SK-N-SH treated with all-trans-retinoic acid at 6 μM for 48 hours (cell line): ENCODE data around the gene SRSF8.
"Not testable (repeated sequence)": the region's sequence is repeated elsewhere in the genome, so short reads cannot be mapped to it uniquely, and the experiment has no call there.

Experiments
- ATAC-seq: fragments of 200-7000 bp; cut with Tn5 transposase; 3 replicates; pipeline ENCODE4 v1.9.1; 2020; ENCODE audit warnings: mild to moderate bottlenecking, moderate library complexity
- BACH2 ChIP-seq: fragments of 250-450 bp; sonication (Bioruptor Pico); IDR thresholded peaks from 2 replicates; pipeline ENCODE4 v1.9.0; 2021; ENCODE audit warnings: mild to moderate bottlenecking, borderline replicate concordance
- CREB5 ChIP-seq: fragments of 250-450 bp; sonication (Bioruptor Pico); IDR thresholded peaks from 2 replicates; pipeline ENCODE4 v1.5.1; 2020; ENCODE audit warnings: low read depth, mild to moderate bottlenecking, moderate library complexity
- CSDC2 ChIP-seq: fragments of 250-450 bp; sonication (Bioruptor Pico); IDR thresholded peaks from 2 replicates; pipeline ENCODE4 v1.5.0; 2020; ENCODE audit warnings: mild to moderate bottlenecking, moderate library complexity
- CSRNP3 ChIP-seq: fragments of 250-450 bp; sonication (Bioruptor Pico); IDR thresholded peaks from 2 replicates; pipeline ENCODE4 v1.5.1; 2021; ENCODE audit warnings: mild to moderate bottlenecking, moderate library complexity
- GLIS3 ChIP-seq: fragments of 250-450 bp; sonication (Bioruptor Pico); IDR thresholded peaks from 2 replicates; pipeline ENCODE4 v1.5.0; 2020; ENCODE audit warnings: mild to moderate bottlenecking, moderate library complexity
- ISL1 ChIP-seq: fragments of 250-450 bp; sonication (Bioruptor Pico); IDR thresholded peaks from 2 replicates; pipeline ENCODE4 v2.1.2; 2022; ENCODE audit warnings: mild to moderate bottlenecking, moderate library complexity
- OSR1 ChIP-seq: fragments of 250-450 bp; sonication (Bioruptor Pico); IDR thresholded peaks from 2 replicates; pipeline ENCODE4 v1.8.0; 2022; ENCODE audit warnings: moderate library complexity, mild to moderate bottlenecking, inconsistent platforms
- PATZ1 ChIP-seq: fragments of 250-450 bp; sonication (Bioruptor Pico); IDR thresholded peaks from 2 replicates; pipeline ENCODE4 v1.8.0; 2020; ENCODE audit warnings: mild to moderate bottlenecking, moderate library complexity, borderline replicate concordance
- POU6F1 ChIP-seq: fragments of 250-450 bp; sonication (Bioruptor Pico); IDR thresholded peaks from 2 replicates; pipeline ENCODE4 v1.8.0; 2021; ENCODE audit warnings: low read depth, mild to moderate bottlenecking, moderate library complexity, borderline replicate concordance
- RARB ChIP-seq: fragments of 250-450 bp; sonication (Bioruptor Pico); IDR thresholded peaks from 2 replicates; pipeline ENCODE4 v1.8.0; 2021; ENCODE audit warnings: mild to moderate bottlenecking, moderate library complexity
- SNAI2 ChIP-seq: fragments of 250-450 bp; sonication (Bioruptor Pico); IDR thresholded peaks from 2 replicates; pipeline ENCODE4 v1.5.0; 2020; ENCODE audit warnings: mild to moderate bottlenecking, moderate library complexity
- TOX ChIP-seq: fragments of 250-450 bp; sonication (Bioruptor Pico); IDR thresholded peaks from 2 replicates; pipeline ENCODE4 v1.8.0; 2021; ENCODE audit warnings: mild to moderate bottlenecking, moderate library complexity, borderline replicate concordance
- TSHZ2 ChIP-seq: fragments of 250-450 bp; sonication (Bioruptor Pico); IDR thresholded peaks from 2 replicates; pipeline ENCODE4 v1.5.0; 2020; ENCODE audit warnings: mild to moderate bottlenecking, moderate library complexity
- ZC3H10 ChIP-seq: fragments of 250-450 bp; sonication (Bioruptor Pico); IDR thresholded peaks from 2 replicates; pipeline ENCODE4 v1.5.1; 2021; ENCODE audit warnings: mild to moderate bottlenecking, moderate library complexity
- ZFP3 ChIP-seq: fragments of 250-450 bp; sonication (Bioruptor Pico); IDR thresholded peaks from 2 replicates; pipeline ENCODE4 v1.5.0; 2020; ENCODE audit warnings: mild to moderate bottlenecking, moderate library complexity
- ZNF565 ChIP-seq: fragments of 450-650 bp; formaldehyde crosslinking; conservative IDR thresholded peaks from 2 replicates; pipeline ENCODE4 v1.5.0; 2020; ENCODE audit warnings: low read depth, mild to moderate bottlenecking, moderate library complexity
- ZNF70 ChIP-seq: fragments of 450-650 bp; formaldehyde crosslinking; IDR thresholded peaks from 2 replicates; pipeline ENCODE4 v1.5.0; 2020; ENCODE audit warnings: mild to moderate bottlenecking, moderate library complexity
- ZNF8 ChIP-seq: fragments of 450-650 bp; formaldehyde crosslinking; IDR thresholded peaks from 2 replicates; pipeline ENCODE4 v1.5.0; 2020; ENCODE audit warnings: mild to moderate bottlenecking, moderate library complexity

SRSF8 gene

GRCh38 chr11:95045812-95046211 lies 20.9 kb upstream of the SRSF8 start:
- no peak for TF ChIP-seq TSHZ2 (CRISPR knock-in tag)
- no peak for ATAC-seq

- ATAC-seq, result not testable (repeated sequence)
These were observed 17.6 kb upstream of the SRSF8 start, which contains the start of gene KDM4F for GRCh38 chr11:95049122-95049521. TSS of gene KDM4F (plus strand) at chr11:95049422.

- no peak for TF ChIP-seq ZC3H10 (CRISPR knock-in tag)
- no peak for TF ChIP-seq TOX (CRISPR knock-in tag)
- TF ChIP-seq OSR1 (CRISPR knock-in tag), result no peak
- no peak for TF ChIP-seq CREB5 (CRISPR knock-in tag)
- TF ChIP-seq ZNF565 (CRISPR knock-in tag), result no peak
- no peak for TF ChIP-seq GLIS3 (CRISPR knock-in tag)
- no peak for TF ChIP-seq RARB
- TF ChIP-seq ZNF8 (CRISPR knock-in tag), result no peak
- TF ChIP-seq ZFP3 (CRISPR knock-in tag), result no peak
- no peak for TF ChIP-seq POU6F1 (CRISPR knock-in tag)
- no peak for TF ChIP-seq CSRNP3 (CRISPR knock-in tag)
- ATAC-seq, result no peak
These were observed 16.0 kb upstream of the SRSF8 start for GRCh38 chr11:95050595-95051202.

GRCh38 chr11:95054356-95054755 lies 12.4 kb upstream of the SRSF8 start:
- no peak for ATAC-seq
- TF ChIP-seq ZNF70 (CRISPR knock-in tag), result no peak
- no peak for TF ChIP-seq ZNF565 (CRISPR knock-in tag)
- TF ChIP-seq, all 23 proteins: peak for 0

- no peak for ATAC-seq
- no peak for TF ChIP-seq OSR1 (CRISPR knock-in tag)
- TF ChIP-seq BACH2 (CRISPR knock-in tag), result no peak
- no peak for TF ChIP-seq ISL1
- no peak for TF ChIP-seq PATZ1
- no peak for TF ChIP-seq ZC3H10 (CRISPR knock-in tag)
- TF ChIP-seq TSHZ2 (CRISPR knock-in tag), result no peak
- TF ChIP-seq CSDC2 (CRISPR knock-in tag), result no peak
- no peak for TF ChIP-seq SNAI2 (CRISPR knock-in tag)
- TF ChIP-seq RARB, result no peak
- no peak for TF ChIP-seq TOX (CRISPR knock-in tag)
- no peak for TF ChIP-seq CREB5 (CRISPR knock-in tag)
These were observed 11.3 kb upstream of the SRSF8 start for GRCh38 chr11:95055283-95055897.
